ENCODE data around the gene RBM33. TPM values are rescaled to one million over a fixed set of nuclear protein-coding genes. Genes with fewer than 3 reads are reported as not detected.

Gene RBM33
- total RNA-seq, 1 donor from 2014 or later, result 109 TPM

- no peak for ATAC-seq
These were observed 173.8 kb downstream of the RBM33 start for GRCh38 chr7:155818154-155818819.

GRCh38 chr7:155818820-155819168 is 174.3 kb downstream of the RBM33 start:
- ATAC-seq (no peak), DNase-seq (ENCODE audit: low spot score) (no peak)
- intact Hi-C loops (cut with DNase I), result loop anchor here (10.0 kb wide), 1 partner anchor 646 kb away; no protein-coding TSS in a partner anchor

More at GRCh38 chr7:155818154-155818819, 173.8 kb downstream of the RBM33 start:
- intact Hi-C loops (cut with DNase I), result loop anchor here (10.0 kb wide), 1 partner anchor 647 kb away; no protein-coding TSS in a partner anchor
- DNase-seq (ENCODE audit: low spot score), result no peak

- intact Hi-C loops (cut with DNase I), result loop anchor here (10.0 kb wide), 1 partner anchor 646 kb away; no protein-coding TSS in a partner anchor
- DNase-seq (ENCODE audit: low spot score), result no peak
- no peak for ATAC-seq
These were observed 174.7 kb downstream of the RBM33 start for GRCh38 chr7:155819186-155819585.

GRCh38 chr7:155820246-155820645 is 175.8 kb downstream of the RBM33 start:
- ATAC-seq, result no peak
- intact Hi-C loops (cut with DNase I), result no loop called here
- DNase-seq (ENCODE audit: low spot score), result no peak

GRCh38 chr7:155820788-155821187 is 176.3 kb downstream of the RBM33 start:
- ATAC-seq, result no peak
- intact Hi-C loops (cut with DNase I), result no loop called here
- DNase-seq (ENCODE audit: low spot score), result no peak

- DNase-seq (ENCODE audit: low spot score), result no peak
- intact Hi-C loops (cut with DNase I), result no loop called here
- ATAC-seq, result no peak
These were observed 177.4 kb downstream of the RBM33 start for GRCh38 chr7:155821851-155822250.

GRCh38 chr7:155824227-155824886 is 179.9 kb downstream of the RBM33 start:
- intact Hi-C loops (cut with DNase I), result no loop called here
- no peak for DNase-seq (ENCODE audit: low spot score)
- ATAC-seq, result no peak

- intact Hi-C loops (cut with DNase I), result no loop called here
- DNase-seq (ENCODE audit: low spot score), result no peak
- no peak for ATAC-seq
These were observed 180.9 kb downstream of the RBM33 start for GRCh38 chr7:155825336-155825735.

- no peak for ATAC-seq
- no peak for DNase-seq (ENCODE audit: low spot score)
- intact Hi-C loops (cut with DNase I), result loop anchor here (5.0 kb wide), 1 partner anchor 973 kb away; no protein-coding TSS in a partner anchor
These were observed 185.5 kb downstream of the RBM33 start for GRCh38 chr7:155829796-155830470.

Other genes starting within 250 kb of the RBM33 start
- not detected for gene EN2, start 186.5 kb upstream of the RBM33 start, total RNA-seq
- not detected for gene CNPY1, start 98.1 kb upstream of the RBM33 start, total RNA-seq
- 16.7 TPM for gene SHH, start 167.8 kb downstream of the RBM33 start, total RNA-seq